Transverse colon (tissue), 4 donors: ENCODE results near the gene AOAH. TPM values are rescaled to one million over a fixed set of nuclear protein-coding genes. Genes with fewer than 3 reads are reported as not detected.

ENCODE experiments used
- DNase-seq: peaks from one replicate; pipeline ENCODE4 v3.0.0-alpha.2; 2019
- H3K27ac ChIP-seq, 4 donors: fragments of 200-600 bp; sonication (generic); 2 replicates each; pipeline ENCODE4 v1.5.1; 2016 to 2018; ENCODE audit warnings: inconsistent platforms in 4 of 4
- H3K27me3 ChIP-seq: fragments of 200-600 bp; sonication (generic); 2 replicates; pipeline ENCODE4 v1.5.1; 2017; ENCODE audit warnings: inconsistent platforms
- H3K36me3 ChIP-seq, 4 donors: fragments of 200-600 bp; sonication (generic); 2 replicates each; pipeline ENCODE4 v1.5.1; 2017 to 2019; ENCODE audit warnings: inconsistent platforms in 4 of 4
- H3K4me1 ChIP-seq, 4 donors: fragments of 200-600 bp; sonication (generic); 2 replicates each; pipeline ENCODE4 v1.5.1; 2017 to 2020; ENCODE audit warnings: inconsistent platforms in 4 of 4
- H3K4me3 ChIP-seq, 4 donors: fragments of 200-600 bp; sonication (generic); 1 replicate in 1 of 4; 2 replicates in 3 of 4; pipeline versions ENCODE4 v1.5.1 to v1.6.1; 2017 to 2019; ENCODE audit warnings: inconsistent platforms in 4 of 4
- H3K9me3 ChIP-seq, 2 donors: fragments of 200-600 bp; sonication (generic); 2 replicates each; pipeline ENCODE4 v1.5.1; 2017 to 2019; ENCODE audit warnings: inconsistent platforms in 2 of 2
- EP300 ChIP-seq: sonication (generic); formaldehyde crosslinking; IDR thresholded peaks from one replicate; pipeline ENCODE4 v1.6.1; 2017; ENCODE audit warnings: antibody characterized with exemption, low read depth
- POLR2A ChIP-seq: fragments of 450-650 bp; IDR thresholded peaks from one replicate; pipeline ENCODE4 v1.6.1; 2016; ENCODE audit warnings: antibody characterized with exemption, mild to moderate bottlenecking, moderate library complexity
- POLR2AphosphoS5 ChIP-seq, 3 donors: sonication (generic); formaldehyde crosslinking; IDR thresholded peaks; one replicate each; pipeline ENCODE4 v1.6.1; 2016; ENCODE audit warnings: antibody characterized with exemption in 3 of 3
- WGBS, 2 donors: methylation state at CpG; one replicate each; pipeline ENCODE4 v1.1.5; 2018; ENCODE audit warnings: low coverage in 1 of 2; 5-methylcytosine and 5-hydroxymethylcytosine counted together
- in situ Hi-C, 4 donors: fragments of 200-750 bp; cut with MboI; loops; one replicate each; pipeline versions ENCODE4 v1.15.0 to v1.15.1; 2017; ENCODE audit warnings: low sequenced_read_pairs in 3 of 4, low pct_ligation_motif_present in 1 of 4, low pct_unique_long_range_greater_than_20kb in 1 of 4
- intact Hi-C: fragments of 100-400 bp; cut with DNase I; formaldehyde crosslinking; loops from one replicate; pipeline ENCODE4 v1.15.1; 2023; ENCODE audit warnings: low total_unique reads
- total RNA-seq, 4 donors: library from RNA; depleted of rRNA; stranded (reverse); fragments of >200 nt; gene quantifications; one replicate each; pipeline ENCODE4 v1.1.0, GENCODE V29; 2016
- TF ChIP-seq, protein P1 (sequence below), 5 experiments: fragments of 200-600 bp in 3 of 5; fragments of 450-650 bp in 2 of 5; sonication (generic) in 3 of 5; IDR thresholded peaks; 1 replicate in 2 of 5; 2 replicates in 3 of 5; pipeline ENCODE4 v1.5.1; 2016 to 2017; ENCODE audit warnings: antibody characterized with exemption in 5 of 5, inconsistent platforms in 3 of 5, mild to moderate bottlenecking in 2 of 5, moderate library complexity in 1 of 5

AOAH gene
- total RNA-seq, 4 donors from 2014 or later, result 82.8 to 139 (median 102) TPM

DNA sequence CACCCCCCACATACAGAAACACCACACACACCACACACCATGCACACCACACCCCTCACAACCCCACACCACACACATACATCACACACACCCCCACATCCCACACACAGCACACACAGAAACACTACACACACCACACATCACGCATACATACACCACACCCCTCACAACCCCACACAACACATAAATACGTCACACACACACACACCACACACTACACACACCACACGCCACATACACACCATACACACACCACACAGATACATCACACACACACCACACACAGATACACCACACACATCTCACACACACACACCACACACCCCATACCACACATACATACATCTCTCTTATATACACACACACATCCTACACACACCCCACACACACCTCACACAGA is 208.4 kb downstream of the AOAH start:
- no peaks in the 10 kb centered on the region for H3K9me3 ChIP-seq
- no peak overlapping the region for H3K4me3 ChIP-seq
- TF ChIP-seq, protein P1, sequence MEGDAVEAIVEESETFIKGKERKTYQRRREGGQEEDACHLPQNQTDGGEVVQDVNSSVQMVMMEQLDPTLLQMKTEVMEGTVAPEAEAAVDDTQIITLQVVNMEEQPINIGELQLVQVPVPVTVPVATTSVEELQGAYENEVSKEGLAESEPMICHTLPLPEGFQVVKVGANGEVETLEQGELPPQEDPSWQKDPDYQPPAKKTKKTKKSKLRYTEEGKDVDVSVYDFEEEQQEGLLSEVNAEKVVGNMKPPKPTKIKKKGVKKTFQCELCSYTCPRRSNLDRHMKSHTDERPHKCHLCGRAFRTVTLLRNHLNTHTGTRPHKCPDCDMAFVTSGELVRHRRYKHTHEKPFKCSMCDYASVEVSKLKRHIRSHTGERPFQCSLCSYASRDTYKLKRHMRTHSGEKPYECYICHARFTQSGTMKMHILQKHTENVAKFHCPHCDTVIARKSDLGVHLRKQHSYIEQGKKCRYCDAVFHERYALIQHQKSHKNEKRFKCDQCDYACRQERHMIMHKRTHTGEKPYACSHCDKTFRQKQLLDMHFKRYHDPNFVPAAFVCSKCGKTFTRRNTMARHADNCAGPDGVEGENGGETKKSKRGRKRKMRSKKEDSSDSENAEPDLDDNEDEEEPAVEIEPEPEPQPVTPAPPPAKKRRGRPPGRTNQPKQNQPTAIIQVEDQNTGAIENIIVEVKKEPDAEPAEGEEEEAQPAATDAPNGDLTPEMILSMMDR (IDR thresholded peaks at IDR 0.05), result no peak
- TF ChIP-seq POLR2AphosphoS5 (IDR thresholded peaks at IDR 0.05) (no peak), EP300 (no peak), POLR2A (no peak)
- no peak for DNase-seq
- in situ Hi-C loops (no loop called here), intact Hi-C loops (no loop called here)
- no peak overlapping the region for H3K27ac ChIP-seq
- 90% methylated on average over 2 to 3 of the region's 3 CpGs for WGBS, 2 donors
- no peaks in the 10 kb centered on the region for H3K36me3 ChIP-seq
- H3K4me1 ChIP-seq, result no peaks in the 10 kb centered on the region
- no peaks in the 10 kb centered on the region for H3K27me3 ChIP-seq

DNA sequence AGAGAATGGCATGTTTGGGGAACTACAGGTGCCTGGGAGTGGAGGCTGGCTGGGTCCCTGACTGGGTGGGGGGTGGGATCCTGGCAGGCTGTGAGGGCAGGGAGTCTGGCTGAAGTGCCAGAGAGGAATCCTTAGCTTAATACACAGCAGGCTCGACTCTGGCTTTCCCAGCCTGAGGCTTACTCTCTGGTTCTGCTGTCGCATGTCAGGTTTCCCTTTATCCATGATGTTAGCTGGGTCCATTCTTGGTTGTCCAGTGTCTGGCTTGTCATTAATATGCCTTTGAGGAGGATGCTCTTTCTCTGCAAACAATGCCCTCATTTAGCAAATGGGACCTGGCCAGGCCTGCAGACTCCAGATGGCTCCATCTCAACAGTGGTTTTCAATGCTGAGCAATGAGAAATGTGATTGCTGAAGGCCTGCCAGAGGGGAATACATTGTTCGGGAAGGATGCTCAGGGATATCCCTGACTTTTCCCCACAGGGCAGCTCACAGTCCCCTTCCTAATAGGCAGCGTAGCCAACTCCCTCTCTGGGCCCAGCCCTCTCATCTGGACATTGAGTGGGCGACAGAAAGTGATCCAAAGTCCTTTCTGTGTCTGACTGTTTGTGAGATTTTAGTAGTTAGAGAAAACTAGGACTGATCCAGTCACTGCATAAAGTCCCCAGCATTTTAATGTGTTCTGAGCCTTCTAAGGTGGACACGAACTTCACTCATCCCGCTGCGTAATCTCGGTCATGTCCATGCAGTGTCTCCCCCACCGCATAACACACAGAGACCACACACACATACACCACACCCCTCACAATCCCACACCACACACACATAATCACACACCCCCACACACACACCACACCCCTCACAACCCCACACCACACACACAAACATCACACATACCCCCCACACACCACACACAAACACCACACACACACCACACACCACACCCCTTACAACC is 209.7 kb downstream of the AOAH start:
- Histone ChIP-seq H3K4me3 (no peak overlapping the region), H3K9me3 (no peaks in the 10 kb centered on the region), H3K36me3 (no peaks in the 10 kb centered on the region), H3K27ac (no peak overlapping the region), H3K27me3 (no peaks in the 10 kb centered on the region), H3K4me1 (no peaks in the 10 kb centered on the region)
- TF ChIP-seq POLR2AphosphoS5 (IDR thresholded peaks at IDR 0.05) (no peak), POLR2A (no peak), EP300 (no peak)
- TF ChIP-seq, protein P1 (IDR thresholded peaks at IDR 0.05), result no peak
- in situ Hi-C loops (no loop called here), intact Hi-C loops (no loop called here)
- no peak for DNase-seq
- WGBS, 2 donors, result 87 to 97% methylated on average over 5 to 10 of the region's 10 CpGs

DNA sequence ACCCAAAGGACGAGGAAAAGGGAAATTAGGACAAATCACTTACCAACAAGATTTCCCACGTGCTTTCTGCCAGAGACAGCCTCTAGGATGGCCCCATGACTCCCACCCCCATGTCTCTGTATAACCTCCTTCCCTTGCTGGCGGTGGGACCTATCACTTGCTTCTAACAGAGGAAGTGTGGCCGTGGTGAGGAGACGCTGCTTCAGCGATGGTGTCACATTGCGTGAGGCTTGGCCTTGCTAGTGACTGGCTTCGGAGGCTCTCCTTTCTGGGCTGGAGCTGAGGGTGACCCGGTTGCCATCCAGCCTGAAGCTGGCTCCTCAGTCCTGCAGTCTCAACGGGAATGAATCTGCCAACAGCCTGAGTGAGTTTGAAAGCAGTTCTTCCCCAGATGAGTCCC is 210.9 kb downstream of the AOAH start:
- no peaks in the 10 kb centered on the region for H3K27me3 ChIP-seq
- H3K27ac ChIP-seq, result no peak overlapping the region
- H3K36me3 ChIP-seq, result no peaks in the 10 kb centered on the region
- H3K4me1 ChIP-seq, result no peaks in the 10 kb centered on the region
- no peaks in the 10 kb centered on the region for H3K9me3 ChIP-seq
- TF ChIP-seq EP300 (no peak), POLR2A (no peak), POLR2AphosphoS5 (IDR thresholded peaks at IDR 0.05) (no peak)
- TF ChIP-seq, protein P1 (IDR thresholded peaks at IDR 0.05), result no peak
- intact Hi-C loops, result no loop called here
- 90% methylated on average over 10 of the region's 10 CpGs; no CpG with 5 or more reads in 1 of the 2 donors for WGBS, 2 donors
- in situ Hi-C loops, result no loop called here
- DNase-seq, result no peak
- no peak overlapping the region for H3K4me3 ChIP-seq

DNA sequence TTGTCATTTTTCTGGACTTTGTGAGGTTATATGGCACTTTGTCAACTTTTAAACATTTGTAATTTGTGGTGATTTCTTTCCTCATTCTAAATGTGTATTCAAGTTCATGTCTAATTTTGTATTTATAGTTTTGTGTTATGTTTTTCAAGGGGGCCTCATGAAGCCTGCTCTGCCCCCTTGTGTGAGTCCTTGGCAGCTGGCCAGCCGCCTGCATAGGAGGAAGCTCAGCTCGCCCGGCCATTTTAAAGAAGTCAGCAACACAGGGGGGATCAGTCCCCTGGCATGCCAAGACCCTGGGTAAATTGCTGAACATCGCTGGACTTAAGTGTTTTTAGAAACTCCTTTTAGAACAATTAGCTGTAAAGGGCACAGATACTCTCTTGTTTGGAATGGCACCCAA is 211.7 kb downstream of the AOAH start:
- H3K36me3 ChIP-seq, result no peaks in the 10 kb centered on the region
- no peak overlapping the region for H3K4me3 ChIP-seq
- DNase-seq, result no peak
- WGBS, 2 donors, result 80% methylated on average over 4 of the region's 4 CpGs; no CpG with 5 or more reads in 1 of the 2 donors
- TF ChIP-seq POLR2A, result no peak
- no peaks in the 10 kb centered on the region for H3K4me1 ChIP-seq
- intact Hi-C loops, result no loop called here
- no peaks in the 10 kb centered on the region for H3K9me3 ChIP-seq
- H3K27me3 ChIP-seq, result no peaks in the 10 kb centered on the region
- H3K27ac ChIP-seq, result no peak overlapping the region
- in situ Hi-C loops, result no loop called here
